GM21529 (cell line): ENCODE measurements around the gene RC3H2.
"Not testable (repeated sequence)": the region's sequence is repeated elsewhere in the genome, so short reads cannot be mapped to it uniquely, and the experiment has no call there.

Source experiments
- ATAC-seq: cut with Tn5 transposase; IDR thresholded peaks from one replicate; pipeline ENCODE4 v1.9.1; 2021; ENCODE audit not compliant: unreplicated experiment

The RC3H2 gene

DNA sequence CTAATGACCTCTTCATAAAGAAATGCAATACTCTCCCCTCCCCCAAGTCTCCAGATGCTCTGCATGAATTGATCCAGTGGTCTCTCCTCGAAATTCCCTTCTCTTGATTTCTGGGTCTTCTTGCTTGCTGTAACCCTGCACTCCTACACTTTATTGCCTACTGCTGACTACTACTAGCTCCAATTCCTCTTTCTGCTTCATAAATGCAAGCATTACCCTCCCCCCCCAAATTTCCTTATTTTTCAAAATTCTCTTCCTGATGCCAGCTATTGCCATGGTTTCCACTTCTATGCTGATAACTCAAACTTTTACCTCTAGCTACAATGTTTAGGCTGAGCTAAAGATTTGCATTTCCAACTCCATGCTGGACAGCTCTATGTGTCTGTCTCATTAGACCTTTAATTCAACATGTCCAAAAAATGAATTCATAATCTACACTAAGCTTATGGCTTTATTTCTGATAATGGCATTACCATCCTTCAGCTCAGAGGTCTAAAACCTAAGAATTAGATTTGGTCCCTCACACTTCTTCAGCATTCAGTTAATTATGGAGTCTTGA lies 24.7 kb upstream of the RC3H2 start:
- no peak for ATAC-seq

DNA sequence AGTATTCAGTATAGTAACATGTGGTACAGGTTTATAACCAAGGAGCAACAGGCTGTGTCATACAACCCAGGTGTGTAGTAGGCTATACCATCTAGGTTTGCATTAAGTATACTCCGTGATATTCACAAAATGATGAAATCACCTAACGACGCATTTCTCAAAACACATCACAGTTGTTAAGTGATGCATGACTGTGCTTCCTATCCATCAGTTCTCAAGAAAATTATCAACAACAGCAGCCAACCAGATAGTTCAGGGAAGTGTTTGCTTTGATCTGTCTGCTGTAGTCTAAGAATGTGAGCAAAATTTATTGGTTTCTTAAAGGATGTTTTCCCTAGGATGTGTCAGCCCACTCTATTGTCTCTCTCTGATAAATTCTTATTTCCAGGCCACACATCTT lies 18.8 kb upstream of the RC3H2 start:
- ATAC-seq: no peak

DNA sequence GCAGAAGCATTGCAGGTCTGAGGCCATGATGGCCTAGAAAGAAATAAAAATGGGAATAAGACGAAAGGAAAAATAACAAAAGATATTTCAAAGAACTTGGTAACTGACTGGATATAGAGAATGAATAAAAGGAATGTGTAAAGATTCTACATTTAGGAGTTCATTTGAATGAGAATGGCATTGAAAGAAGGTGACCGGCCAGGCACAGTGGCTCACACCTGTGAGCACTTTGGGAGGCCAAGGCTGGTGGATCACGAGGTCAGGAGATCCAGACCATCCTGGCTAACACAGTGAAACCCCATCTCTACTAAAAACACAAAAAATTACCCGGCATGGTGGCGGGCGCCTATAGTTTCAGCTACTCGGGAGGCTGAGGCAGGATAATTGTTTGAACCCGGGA lies 17.6 kb upstream of the RC3H2 start:
- no peak for ATAC-seq

DNA sequence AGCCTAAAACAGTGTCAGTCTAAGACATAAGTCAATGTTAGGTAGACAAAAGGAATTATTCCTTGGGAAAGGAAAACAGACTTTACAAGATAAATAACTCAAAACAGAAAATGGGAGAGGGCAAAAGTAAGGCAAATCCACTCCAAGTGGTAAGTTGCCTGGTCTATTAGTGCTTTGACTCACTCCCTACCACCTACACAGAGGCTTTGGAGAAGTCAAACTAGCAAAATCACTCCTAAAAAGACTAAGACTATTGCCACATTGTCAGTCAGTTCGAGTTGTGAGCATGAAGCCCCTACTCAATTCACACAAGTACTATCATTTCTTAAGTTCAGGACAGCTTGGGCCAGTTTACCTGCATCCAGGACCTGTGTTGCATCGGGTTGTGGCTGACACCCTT lies 13.2 kb upstream of the RC3H2 start:
- ATAC-seq: no peak

DNA sequence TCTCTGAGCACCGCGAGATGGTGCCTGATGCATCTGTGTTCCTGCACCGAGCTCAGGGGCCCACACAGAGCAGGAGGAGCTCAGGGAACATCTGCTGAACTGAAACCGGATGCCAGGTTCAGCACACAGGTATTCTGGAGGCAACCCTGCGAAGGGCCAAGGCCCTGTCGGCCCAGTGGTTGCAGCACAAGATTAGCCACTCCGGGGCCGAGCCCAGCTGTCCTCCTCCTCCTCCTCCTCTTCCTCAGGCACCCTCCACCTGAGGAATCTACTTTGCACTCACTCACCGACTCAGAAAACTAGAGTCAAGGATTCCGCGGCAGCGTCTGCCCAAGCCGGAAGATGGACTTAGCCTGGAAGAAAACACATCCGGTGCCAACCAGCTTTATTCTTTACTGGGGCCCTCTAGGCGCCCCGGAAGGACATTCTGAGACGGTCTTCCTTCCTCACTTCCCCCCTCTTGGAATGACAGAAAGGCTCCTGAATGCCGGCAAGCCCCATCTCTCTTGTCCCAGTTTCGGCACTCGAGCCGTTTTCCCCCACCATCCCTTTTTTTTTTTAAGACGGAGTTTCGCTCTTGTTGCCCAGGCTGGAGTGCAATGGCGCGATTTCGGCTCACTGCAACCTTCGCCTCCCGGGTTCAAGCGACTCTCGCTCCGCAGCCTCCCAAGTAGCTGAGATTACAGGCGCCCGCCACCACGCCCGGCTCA lies 8.0 kb upstream of the RC3H2 start, which contains the start of gene ZBTB6:
Gene ZBTB6, minus strand, starts transcription at position 360 of the 710 bp plus-strand sequence. CDS start 1,251 bp downstream, outside the sequence.
- ATAC-seq: peak; percentile 98

DNA sequence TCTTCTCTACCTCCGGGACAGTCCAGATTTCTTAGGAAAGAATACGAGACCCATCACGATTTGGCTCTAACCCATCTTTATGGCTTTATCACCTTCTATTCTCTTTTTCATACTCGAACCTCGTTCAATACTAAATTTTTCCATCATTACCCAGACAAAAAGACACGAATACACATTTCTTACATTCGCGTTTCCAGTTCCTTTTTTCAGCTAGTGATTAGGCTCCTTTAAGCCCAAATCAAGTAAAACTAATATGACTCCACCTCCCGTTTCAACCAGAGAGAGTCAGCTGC lies 7.5 kb upstream of the RC3H2 start:
- ATAC-seq: no peak

DNA sequence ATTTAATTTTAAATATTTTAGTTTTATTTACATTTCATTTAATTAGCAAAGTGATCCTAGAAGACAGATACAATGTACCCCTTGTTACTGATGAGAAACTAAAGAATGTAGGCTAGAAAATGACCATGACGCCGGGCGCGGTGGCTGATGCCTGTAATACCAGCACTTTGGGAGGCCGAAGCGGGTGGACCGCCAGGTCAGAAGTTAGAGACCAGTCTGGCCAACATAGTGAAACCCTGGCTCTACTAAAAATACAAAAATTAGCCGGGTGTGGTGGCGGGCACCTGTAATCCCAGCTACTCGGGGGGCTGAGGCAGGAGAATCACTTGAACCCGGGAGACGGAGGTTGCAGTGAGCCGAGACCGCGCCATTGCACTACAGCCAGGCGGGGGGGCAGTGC lies 963 bp upstream of the RC3H2 start:
- ATAC-seq: not testable (repeated sequence)

DNA sequence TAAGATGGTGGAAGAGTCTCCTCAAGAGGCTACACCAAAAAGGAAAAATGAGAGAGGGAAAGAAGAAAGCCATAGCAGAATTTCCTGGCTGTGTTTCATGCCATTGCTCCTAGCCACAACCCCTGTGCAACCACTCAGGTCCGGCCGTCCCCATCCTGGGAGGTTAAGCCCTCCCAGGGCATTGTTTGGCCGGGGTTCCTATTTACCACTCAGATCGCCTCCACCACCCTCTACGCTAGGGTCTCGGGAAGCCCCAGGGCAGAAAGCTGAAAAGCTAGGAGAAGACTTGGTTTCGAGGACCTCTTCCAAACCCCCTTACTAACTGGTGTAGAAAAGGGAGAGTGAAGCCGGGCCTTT lies 715 bp downstream of the RC3H2 start:
- ATAC-seq: peak; percentile 19

DNA sequence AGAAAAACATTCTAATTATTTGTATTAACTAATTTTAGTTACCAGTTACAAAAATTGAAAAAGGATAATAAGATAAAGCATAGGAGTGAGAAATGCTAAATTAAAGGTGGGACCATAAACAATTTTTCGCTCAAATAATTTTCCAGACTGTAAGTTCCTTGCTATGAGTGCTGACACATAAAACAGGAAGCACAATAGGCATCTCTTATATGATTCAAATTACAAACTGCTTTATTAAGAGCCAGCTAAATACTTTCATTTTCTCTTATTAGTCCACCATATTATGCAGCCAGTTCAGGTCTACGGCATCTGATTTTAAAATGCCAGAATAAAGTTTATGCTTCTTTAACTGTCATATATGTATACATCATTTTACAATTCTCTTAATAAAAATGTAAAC lies 4.4 kb downstream of the RC3H2 start:
- ATAC-seq: no peak

DNA sequence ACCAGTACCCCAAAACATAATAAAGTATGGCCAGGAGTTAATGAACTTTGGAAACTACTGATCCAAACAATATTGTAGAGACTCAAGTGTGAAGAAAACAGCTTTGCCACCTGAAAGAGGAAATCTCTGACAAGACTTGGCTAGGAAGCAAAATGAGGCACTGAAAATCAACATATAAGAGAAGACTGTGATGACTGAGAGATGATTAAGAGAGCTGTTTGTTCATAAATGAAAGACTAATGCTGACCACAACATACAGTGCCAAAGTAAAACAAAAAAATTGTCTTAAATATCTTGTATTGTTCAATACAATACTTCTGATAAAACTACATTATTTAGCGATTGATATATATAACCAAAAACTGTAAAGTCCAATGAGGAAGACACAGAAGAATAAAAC lies 7.2 kb downstream of the RC3H2 start:
- no peak for ATAC-seq

DNA sequence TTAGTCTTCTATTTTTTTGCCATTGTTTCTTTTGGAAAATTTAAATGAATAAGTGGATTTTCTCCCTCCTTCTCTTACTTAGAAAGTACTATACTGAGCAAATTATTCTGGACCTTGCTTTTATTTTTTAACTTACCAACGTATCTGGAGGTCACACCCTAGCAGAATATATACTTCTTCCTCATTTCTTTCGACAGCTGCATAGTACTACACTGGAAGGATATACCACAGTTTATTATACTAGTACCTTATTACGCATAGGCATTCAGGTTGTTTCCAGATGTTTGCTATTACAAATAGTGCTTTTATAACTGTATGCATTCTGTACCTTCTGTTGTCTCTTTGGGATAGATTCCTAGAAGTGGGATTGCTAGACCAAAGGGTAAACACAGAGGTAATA lies 16.7 kb downstream of the RC3H2 start:
- ATAC-seq: no peak

DNA sequence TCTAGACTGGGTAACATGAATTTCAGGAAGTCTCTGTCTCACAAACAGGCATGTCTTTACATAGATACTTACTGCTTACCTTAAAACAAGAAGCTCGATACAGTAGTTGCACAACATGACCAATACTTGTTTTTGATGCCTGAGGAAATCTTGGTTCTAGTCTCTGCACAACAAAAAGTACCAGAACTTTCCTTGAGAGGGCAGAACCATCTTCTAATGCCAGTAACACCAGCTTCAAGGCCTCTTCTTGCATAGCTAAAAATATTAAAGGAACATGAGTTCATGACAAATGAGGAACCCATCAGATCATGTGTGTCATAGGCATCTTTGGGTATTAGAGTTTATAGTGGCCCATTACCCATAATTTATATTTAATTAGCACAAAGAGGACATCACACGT lies 22.0 kb downstream of the RC3H2 start:
- ATAC-seq: no peak

DNA sequence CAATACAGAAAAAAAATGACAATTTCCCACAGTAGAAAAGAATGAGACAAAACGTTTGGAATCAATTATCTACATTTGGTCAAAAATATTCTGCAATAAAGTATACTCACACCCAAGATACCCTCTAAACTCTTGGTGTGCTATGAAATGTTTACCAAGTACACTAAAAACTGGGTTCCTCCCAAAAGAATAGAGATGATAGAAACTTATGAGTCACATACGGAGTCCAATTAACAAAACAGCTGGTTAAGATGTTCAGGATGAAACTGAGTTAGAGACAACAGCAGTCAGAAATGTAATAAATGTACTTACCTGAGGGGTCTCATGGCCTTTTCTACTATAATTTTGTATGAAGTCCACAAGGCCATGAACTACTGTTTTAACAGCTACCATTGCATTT lies 25.7 kb downstream of the RC3H2 start:
- ATAC-seq: no peak

DNA sequence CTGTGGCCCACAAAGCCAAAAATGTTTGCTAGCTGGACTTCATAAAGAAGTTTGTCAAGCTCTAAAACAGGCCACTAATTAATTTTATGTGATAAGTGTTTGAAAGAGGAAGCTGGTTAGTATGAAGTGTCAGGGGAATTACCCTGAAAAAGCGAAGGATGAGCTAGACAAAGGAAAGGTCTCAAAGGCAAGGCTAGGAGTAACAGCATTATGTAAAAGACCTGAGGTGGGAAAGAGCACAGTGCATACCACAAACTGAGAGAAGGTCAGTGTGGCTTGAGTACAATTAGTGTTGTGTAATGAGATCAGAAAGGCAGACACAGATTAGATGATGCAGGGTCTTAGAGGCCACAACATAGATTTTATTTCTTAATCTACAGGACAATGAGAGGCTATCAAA lies 29.6 kb downstream of the RC3H2 start:
- no peak for ATAC-seq

DNA sequence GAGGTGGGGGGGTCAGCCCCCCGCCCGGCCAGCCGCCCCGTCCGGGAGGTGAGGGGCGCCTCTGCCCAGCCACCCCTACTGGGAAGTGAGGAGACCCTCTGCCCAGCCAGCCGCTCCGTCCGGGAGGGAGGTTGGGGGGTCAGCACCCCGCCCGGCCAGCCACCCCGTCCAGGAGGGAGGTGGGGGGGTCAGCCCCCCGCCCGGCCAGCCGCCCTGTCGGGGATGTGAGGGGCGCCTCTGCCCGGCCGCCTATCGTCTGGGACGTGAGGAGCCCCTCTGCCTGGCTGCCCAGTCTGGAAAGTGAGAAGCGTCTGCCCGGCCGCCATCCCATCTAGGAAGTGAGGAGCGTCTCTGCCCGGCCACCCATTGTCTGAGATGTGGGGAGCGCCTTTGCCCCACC lies 37.9 kb downstream of the RC3H2 start:
- not testable (repeated sequence) for ATAC-seq

DNA sequence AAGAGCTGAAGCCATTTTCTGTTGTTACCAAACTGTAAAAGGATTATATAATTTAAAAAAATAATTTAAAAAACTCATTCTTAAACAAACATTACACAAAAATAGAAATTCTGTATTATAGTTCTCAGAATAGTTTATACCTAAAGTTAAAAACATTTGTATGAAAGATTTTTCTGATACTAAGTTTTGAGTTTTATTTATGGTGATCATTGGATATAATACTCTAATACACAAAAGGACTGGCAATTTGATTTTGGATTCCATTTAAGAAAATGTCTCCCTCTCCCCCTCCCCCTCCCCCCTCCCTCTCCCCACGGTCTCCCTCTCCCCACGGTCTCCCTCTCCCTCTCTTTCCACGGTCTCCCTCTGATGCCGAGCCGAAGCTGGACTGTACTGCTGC lies 39.1 kb downstream of the RC3H2 start:
- ATAC-seq: no peak

DNA sequence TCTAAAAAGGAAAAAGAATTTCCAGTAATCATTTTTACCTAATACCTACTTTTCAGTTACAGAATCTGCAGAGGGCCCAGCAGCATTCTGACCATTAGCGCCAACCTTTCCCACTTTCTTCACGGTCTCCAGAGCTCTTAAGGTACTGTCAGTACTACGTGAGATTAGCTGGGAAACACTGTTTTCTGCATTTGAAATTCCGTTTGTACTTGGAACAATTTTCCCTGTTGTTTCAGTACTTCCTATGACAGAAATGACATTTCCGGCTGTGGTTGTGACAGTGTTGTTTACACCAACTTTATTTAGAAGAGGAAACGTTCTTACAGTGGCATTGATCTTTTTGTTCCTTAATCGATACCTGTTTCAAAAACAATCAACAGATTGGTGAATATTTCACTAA lies 39.9 kb downstream of the RC3H2 start:
- ATAC-seq: no peak

DNA sequence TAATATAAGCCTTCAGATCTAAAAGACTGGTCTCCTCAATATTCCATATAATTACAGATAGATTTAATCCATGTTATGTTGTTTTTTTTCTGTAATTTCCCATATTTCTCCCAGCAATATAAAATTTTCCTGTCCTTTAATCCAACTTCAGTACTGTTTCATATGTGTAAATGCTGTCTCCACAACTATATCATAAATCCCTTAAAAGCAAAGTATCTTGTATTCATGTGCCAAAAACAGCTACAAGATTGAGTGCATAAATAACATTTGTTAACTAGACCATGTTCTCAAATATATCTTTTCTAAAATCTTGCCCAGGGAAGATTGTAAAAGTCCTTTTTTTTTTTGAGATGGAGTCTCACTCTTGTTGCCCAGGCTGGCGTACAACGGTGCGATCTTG lies 41.8 kb downstream of the RC3H2 start:
- ATAC-seq: no peak

DNA sequence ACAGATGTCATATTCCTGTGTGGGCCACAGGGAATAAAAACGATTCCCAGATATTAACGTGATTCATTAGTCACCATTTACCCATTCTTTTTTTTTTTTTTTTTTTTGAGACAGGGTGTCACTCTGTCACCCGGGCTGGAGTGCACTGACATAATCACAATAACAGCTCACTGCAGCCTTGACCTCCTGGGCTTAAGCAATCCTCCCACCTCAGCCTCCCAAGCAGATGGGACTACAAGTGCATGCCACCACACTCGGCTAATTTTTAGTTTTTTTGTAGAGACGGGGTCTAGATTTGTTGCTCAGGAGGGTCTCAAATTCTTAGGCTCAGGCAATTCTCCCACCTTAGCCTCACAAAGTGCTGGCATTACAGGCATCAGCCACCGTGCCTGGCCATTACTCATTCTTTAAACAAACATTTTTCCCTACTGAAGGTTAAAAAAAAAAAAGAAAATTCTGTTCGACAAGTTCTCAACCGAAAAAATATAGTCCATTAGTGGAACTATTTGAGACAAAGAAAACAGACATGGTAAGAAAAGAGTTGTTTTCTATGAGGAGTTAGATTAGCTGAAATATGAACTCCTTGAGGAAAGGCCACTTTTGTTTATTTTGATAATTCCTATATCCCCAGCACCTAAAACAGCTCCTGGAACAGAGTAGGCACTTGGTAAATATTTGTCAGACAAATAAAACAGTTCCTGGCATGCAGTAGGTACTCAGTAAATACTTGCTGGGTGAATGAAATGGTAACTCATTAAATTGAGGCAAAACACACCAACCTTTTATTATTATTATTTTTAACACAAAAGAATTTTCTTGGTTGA lies 44.6 kb downstream of the RC3H2 start:
- ATAC-seq: no peak

DNA sequence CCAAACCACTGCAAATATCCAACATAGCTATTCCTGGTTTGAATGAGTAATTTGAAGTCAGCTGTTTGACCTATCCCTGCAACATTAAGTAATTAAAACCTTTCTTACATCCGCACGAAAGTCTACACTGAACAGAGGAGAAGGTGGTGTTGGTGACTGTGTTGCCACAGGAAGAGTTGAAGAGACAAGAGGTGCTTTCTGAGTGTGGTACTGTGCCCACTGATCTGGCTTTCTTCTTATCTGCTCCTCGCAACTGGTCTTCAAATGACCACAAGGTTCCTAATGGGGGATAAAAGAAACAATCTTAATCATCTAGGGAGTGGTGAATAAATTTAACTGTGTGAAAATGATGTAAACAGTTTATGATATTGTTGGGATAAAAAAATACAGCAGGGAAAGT lies 47.3 kb downstream of the RC3H2 start:
- ATAC-seq: no peak

DNA sequence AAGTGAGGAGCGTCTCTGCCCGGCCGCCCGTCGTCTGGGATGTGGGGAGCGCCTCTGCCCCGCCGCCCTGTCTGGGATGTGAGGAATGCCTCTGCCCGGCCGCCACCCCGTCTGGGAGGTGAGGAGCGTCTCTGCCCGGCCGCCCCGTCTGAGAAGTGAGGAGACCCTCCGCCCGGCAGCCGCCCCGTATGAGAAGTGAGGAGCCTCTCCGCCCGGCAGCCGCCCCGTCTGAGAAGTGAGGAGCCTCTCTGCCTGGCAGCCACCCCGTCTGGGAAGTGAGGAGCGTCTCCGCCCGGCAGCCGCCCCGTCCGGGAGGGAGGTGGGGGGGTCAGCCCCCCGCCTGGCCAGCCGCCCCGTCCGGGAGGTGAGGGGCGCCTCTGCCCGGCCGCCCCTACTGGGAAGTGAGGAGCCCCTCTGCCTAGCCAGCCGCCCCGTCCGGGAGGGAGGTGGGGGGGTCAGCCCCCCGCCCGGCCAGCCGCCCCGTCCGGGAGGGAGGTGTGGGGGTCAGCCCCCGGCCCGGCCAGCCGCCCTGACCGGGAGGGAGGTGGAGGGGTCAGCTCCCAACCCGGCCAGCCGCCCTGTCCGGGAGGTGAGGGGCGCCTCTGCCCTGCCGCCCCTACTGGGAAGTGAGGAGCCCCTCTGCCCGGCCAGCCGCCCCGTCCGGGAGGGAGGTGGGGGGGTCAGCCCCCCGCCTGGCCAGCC lies 52.9 kb downstream of the RC3H2 start:
- ATAC-seq: not testable (repeated sequence)
